Body of pancreas (tissue), 4 donors: Measurements from ENCODE around the gene TNRC18. TPM values are rescaled to one million over a fixed set of nuclear protein-coding genes. Genes with fewer than 3 reads are reported as not detected.

Experiments
- ATAC-seq: fragments of 150-250 bp; one replicate; pipeline ENCODE4 v1.9.1; 2016
- DNase-seq, 4 donors: peaks; one replicate each; pipeline ENCODE4 v3.0.0-alpha.2; 2019
- H3K27ac ChIP-seq, 4 donors: fragments of 200-600 bp; sonication (generic); 1 replicate in 3 of 4; 2 replicates in 1 of 4; pipeline versions ENCODE4 v1.5.1 to v1.6.1; 2016 to 2019; ENCODE audit warnings: mild to moderate bottlenecking in 1 of 4, mixed read lengths in 1 of 4, moderate library complexity in 1 of 4
- H3K27me3 ChIP-seq, 2 donors: fragments of 200-600 bp; sonication (generic); one replicate each; pipeline ENCODE4 v1.6.0; 2016; ENCODE audit warnings: mild to moderate bottlenecking in 1 of 2
- H3K36me3 ChIP-seq, 2 donors: fragments of 200-600 bp; sonication (generic); replicated peaks in 1 of 2; 2 replicates each; pipeline ENCODE4 v1.5.1; 2016; ENCODE audit warnings: low read depth in 2 of 2; ENCODE audit not compliant: insufficient read depth in 1 of 2
- H3K4me1 ChIP-seq: fragments of 200-600 bp; sonication (generic); one replicate; pipeline ENCODE4 v1.6.0; 2016
- H3K4me3 ChIP-seq, 2 donors: fragments of 200-600 bp; sonication (generic); 1 replicate in 1 of 2; 2 replicates in 1 of 2; pipeline ENCODE4 v1.5.1; 2016 to 2019
- H3K9me3 ChIP-seq, 3 donors: fragments of 200-600 bp; sonication (generic); 1 replicate in 2 of 3; 2 replicates in 1 of 3; pipeline ENCODE4 v1.5.1; 2016
- POLR2A ChIP-seq, 3 donors: fragments of 450-650 bp; IDR thresholded peaks; one replicate each; pipeline ENCODE4 v1.6.1; 2016; ENCODE audit warnings: antibody characterized with exemption in 3 of 3, mild to moderate bottlenecking in 2 of 3
- WGBS, 2 donors: methylation state at CpG; one replicate each; pipeline ENCODE4 v1.1.5; 2017; 5-methylcytosine and 5-hydroxymethylcytosine counted together
- intact Hi-C: fragments of 100-400 bp; cut with DNase I; formaldehyde crosslinking; loops from one replicate; pipeline ENCODE4 v1.15.1; 2023
- total RNA-seq, 2 donors: library from RNA; depleted of rRNA; stranded (reverse); fragments of >200 nt; gene quantifications; one replicate each; pipeline ENCODE4 v1.1.0, GENCODE V29; 2016
- TF ChIP-seq, protein P1 (sequence below), 7 experiments: fragments of 450-650 bp in 4 of 7; fragments of 200-600 bp in 3 of 7; sonication (generic) in 3 of 7; IDR thresholded peaks; one replicate each; pipeline ENCODE4 v1.5.1; 2016 to 2019; ENCODE audit warnings: antibody characterized with exemption in 7 of 7

TNRC18 gene
- total RNA-seq, 2 donors from 2014 or later: 87.9 to 201 TPM

DNA sequence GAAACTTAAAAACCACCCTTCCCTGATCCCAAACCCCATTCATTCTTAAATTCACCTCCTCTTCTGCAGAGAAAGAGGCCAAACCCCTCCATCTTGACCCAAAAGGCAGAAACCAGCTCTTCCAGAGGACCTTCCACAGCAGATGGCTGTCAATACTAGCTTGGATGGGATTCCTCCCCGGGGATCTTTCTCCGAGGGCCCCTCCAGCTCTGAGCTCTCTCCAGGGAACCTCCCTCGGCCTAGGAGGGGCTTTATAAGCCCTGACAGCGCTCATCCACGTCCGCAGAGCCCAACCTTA lies 5.4 kb downstream of the TNRC18 start:
- DNase-seq (no peak), ATAC-seq (no peak)
- WGBS, 2 donors: 8 to 11% methylated on average over 6 of the region's 6 CpGs
- H3K4me1 ChIP-seq: peaks cover 29% of the 10 kb centered on the region
- no peak overlapping the region for H3K4me3 ChIP-seq
- TF ChIP-seq POLR2A (IDR thresholded peaks at IDR 0.05): no peak
- TF ChIP-seq, protein P1, sequence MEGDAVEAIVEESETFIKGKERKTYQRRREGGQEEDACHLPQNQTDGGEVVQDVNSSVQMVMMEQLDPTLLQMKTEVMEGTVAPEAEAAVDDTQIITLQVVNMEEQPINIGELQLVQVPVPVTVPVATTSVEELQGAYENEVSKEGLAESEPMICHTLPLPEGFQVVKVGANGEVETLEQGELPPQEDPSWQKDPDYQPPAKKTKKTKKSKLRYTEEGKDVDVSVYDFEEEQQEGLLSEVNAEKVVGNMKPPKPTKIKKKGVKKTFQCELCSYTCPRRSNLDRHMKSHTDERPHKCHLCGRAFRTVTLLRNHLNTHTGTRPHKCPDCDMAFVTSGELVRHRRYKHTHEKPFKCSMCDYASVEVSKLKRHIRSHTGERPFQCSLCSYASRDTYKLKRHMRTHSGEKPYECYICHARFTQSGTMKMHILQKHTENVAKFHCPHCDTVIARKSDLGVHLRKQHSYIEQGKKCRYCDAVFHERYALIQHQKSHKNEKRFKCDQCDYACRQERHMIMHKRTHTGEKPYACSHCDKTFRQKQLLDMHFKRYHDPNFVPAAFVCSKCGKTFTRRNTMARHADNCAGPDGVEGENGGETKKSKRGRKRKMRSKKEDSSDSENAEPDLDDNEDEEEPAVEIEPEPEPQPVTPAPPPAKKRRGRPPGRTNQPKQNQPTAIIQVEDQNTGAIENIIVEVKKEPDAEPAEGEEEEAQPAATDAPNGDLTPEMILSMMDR (IDR thresholded peaks at IDR 0.05): no peak
- no peaks in the 10 kb centered on the region for H3K9me3 ChIP-seq
- H3K36me3 ChIP-seq: no peaks in the 10 kb centered on the region
- H3K27ac ChIP-seq: peak overlapping the region; percentile 90 to 100 (median 98)
- intact Hi-C loops: no loop called here
- H3K27me3 ChIP-seq: no peaks in the 10 kb centered on the region

DNA sequence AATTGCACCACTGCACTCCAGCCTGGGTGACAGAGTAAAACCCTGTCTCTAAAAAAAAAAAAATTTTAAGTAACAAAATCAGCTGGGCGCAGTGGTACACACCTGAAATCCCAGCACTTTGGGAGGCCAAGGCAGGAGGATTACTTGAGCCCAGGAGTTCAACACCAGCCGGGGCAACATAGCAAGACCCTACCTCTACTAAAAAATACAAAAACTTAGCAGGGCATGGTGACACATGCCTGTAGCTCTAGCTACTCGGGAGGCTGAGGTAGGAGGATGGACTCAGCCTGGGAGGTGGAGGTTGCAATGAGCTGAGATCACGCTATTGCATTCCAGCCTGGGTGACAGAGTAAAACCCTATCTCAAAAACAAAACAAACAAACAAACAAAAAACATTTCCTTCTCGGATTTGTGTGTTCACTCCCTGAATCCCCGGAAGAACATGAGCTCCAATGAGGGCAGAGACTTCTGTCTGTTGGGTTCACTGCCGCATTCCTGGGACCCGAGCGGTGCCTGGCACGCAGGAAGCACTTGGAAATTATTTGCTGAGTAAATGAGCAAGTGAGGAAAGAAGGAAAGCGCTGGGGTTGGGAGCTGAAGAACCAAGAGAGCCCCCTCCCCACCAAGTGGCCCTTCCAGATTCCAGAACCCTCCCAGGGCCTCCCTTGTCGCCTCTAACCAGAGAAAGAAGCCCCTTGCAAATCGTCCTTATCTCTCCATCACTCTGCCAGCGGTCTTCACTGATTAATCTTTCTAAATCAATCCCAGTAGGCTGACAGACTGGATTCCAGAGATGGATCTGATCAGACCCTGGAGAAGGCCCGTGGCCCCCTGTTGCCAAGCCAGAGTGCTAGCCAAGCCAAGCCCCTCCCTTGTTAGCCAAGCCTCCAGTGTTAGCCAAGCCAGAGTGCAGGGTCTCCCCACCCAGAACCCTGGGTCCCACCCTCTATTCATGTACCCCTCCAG lies 6.2 kb downstream of the TNRC18 start:
- Histone ChIP-seq H3K36me3 (no peaks in the 10 kb centered on the region), H3K9me3 (no peaks in the 10 kb centered on the region), H3K27me3 (no peaks in the 10 kb centered on the region), H3K4me3 (no peak overlapping the region), H3K4me1 (peaks cover 35% of the 10 kb centered on the region), H3K27ac (peak overlapping the region; percentile 90 to 100 (median 98))
- 51 to 56% methylated on average over 15 of the region's 15 CpGs for WGBS, 2 donors
- intact Hi-C loops: no loop called here
- ATAC-seq (peak; percentile 10), DNase-seq (peak; percentile 43 to 61 (median 49))
- peak in 2 of 3 donors; percentile 35 to 47 for TF ChIP-seq POLR2A (IDR thresholded peaks at IDR 0.05)
- TF ChIP-seq, protein P1 (IDR thresholded peaks at IDR 0.05): no peak

DNA sequence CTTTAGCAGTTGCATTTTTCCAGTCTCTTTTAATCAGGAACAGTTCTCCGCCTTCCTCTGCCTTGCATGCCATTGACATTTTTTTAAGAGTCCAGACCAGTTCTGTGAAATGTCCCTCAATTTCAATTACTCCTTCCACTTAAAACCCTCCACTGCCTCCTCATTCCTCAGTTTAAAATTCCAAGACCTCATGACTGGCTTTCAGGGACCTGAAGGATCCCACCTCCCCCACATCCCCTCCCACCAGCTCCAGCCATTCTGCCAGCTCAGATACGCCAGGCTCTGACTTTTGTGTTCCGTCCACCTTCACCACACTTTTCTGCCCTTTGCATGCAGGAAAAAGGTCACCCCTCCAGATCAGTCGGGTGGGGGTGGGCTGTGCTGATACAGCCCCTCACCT lies 8.7 kb downstream of the TNRC18 start:
- ATAC-seq (no peak), DNase-seq (no peak)
- TF ChIP-seq, protein P1 (IDR thresholded peaks at IDR 0.05): no peak
- no peak for TF ChIP-seq POLR2A (IDR thresholded peaks at IDR 0.05)
- intact Hi-C loops: no loop called here
- Histone ChIP-seq H3K36me3 (no peaks in the 10 kb centered on the region), H3K4me1 (peaks cover 39% of the 10 kb centered on the region), H3K27me3 (no peaks in the 10 kb centered on the region), H3K4me3 (no peak overlapping the region), H3K27ac (no peak overlapping the region), H3K9me3 (no peaks in the 10 kb centered on the region)
- WGBS, 2 donors: 80 to 91% methylated on average over 4 of the region's 4 CpGs

DNA sequence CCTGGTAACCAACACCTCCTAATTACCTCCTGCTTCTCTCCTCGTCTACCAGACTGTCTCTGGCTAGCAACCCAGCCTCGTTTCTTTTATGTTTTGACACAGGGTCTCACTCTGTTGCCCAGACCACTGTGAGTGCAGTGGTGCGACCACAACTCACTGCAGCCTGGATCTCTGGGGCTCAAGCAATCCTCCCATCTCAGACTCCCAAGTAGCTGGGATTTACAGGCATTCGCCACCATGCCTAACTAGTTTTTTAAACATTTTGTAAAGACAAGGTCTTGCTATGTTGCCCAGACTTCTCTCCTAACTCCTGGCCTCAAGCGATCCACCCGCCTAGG lies 10.2 kb downstream of the TNRC18 start:
- peaks cover 27% of the 10 kb centered on the region for H3K4me1 ChIP-seq
- 70 to 78% methylated on average over 6 of the region's 6 CpGs for WGBS, 2 donors
- intact Hi-C loops: no loop called here

More for the DNA sequence above, 10.2 kb downstream of the TNRC18 start:
- Histone ChIP-seq H3K27me3 (no peaks in the 10 kb centered on the region), H3K27ac (peak overlapping the region in 2 of 4 donors; percentile 1 to 46), H3K9me3 (no peaks in the 10 kb centered on the region), H3K36me3 (no peaks in the 10 kb centered on the region), H3K4me3 (no peak overlapping the region)
- DNase-seq (no peak), ATAC-seq (no peak)
- TF ChIP-seq POLR2A (IDR thresholded peaks at IDR 0.05): no peak
- TF ChIP-seq, protein P1 (IDR thresholded peaks at IDR 0.05): no peak
